SK-N-SH treated with all-trans-retinoic acid at 6 μM for 48 hours (cell line): ENCODE results near the gene ACOT7.

Source experiments
- ATAC-seq: fragments of 200-7000 bp; cut with Tn5 transposase; 3 replicates; pipeline ENCODE4 v1.9.1; 2020; ENCODE audit warnings: mild to moderate bottlenecking, moderate library complexity
- ARNTL ChIP-seq: fragments of 450-650 bp; formaldehyde crosslinking; IDR thresholded peaks from 2 replicates; pipeline ENCODE4 v1.5.0; 2020; ENCODE audit warnings: low read depth, mild to moderate bottlenecking, moderate library complexity, borderline replicate concordance
- BACH2 ChIP-seq: fragments of 250-450 bp; sonication (Bioruptor Pico); IDR thresholded peaks from 2 replicates; pipeline ENCODE4 v1.9.0; 2021; ENCODE audit warnings: mild to moderate bottlenecking, borderline replicate concordance
- CSDC2 ChIP-seq: fragments of 250-450 bp; sonication (Bioruptor Pico); IDR thresholded peaks from 2 replicates; pipeline ENCODE4 v1.5.0; 2020; ENCODE audit warnings: mild to moderate bottlenecking, moderate library complexity
- CSRNP3 ChIP-seq: fragments of 250-450 bp; sonication (Bioruptor Pico); IDR thresholded peaks from 2 replicates; pipeline ENCODE4 v1.5.1; 2021; ENCODE audit warnings: mild to moderate bottlenecking, moderate library complexity
- ISL1 ChIP-seq: fragments of 250-450 bp; sonication (Bioruptor Pico); IDR thresholded peaks from 2 replicates; pipeline ENCODE4 v2.1.2; 2022; ENCODE audit warnings: mild to moderate bottlenecking, moderate library complexity
- PATZ1 ChIP-seq: fragments of 250-450 bp; sonication (Bioruptor Pico); IDR thresholded peaks from 2 replicates; pipeline ENCODE4 v1.8.0; 2020; ENCODE audit warnings: mild to moderate bottlenecking, moderate library complexity, borderline replicate concordance
- POU6F1 ChIP-seq: fragments of 250-450 bp; sonication (Bioruptor Pico); IDR thresholded peaks from 2 replicates; pipeline ENCODE4 v1.8.0; 2021; ENCODE audit warnings: low read depth, mild to moderate bottlenecking, moderate library complexity, borderline replicate concordance
- PPARA ChIP-seq: fragments of 250-450 bp; sonication (Bioruptor Pico); IDR thresholded peaks from 2 replicates; pipeline ENCODE4 v1.5.0; 2020; ENCODE audit warnings: mild to moderate bottlenecking, borderline replicate concordance
- RARB ChIP-seq: fragments of 250-450 bp; sonication (Bioruptor Pico); IDR thresholded peaks from 2 replicates; pipeline ENCODE4 v1.8.0; 2021; ENCODE audit warnings: mild to moderate bottlenecking, moderate library complexity
- SNAI2 ChIP-seq: fragments of 250-450 bp; sonication (Bioruptor Pico); IDR thresholded peaks from 2 replicates; pipeline ENCODE4 v1.5.0; 2020; ENCODE audit warnings: mild to moderate bottlenecking, moderate library complexity
- TCF4 ChIP-seq: fragments of 250-450 bp; sonication (Bioruptor Pico); IDR thresholded peaks from 2 replicates; pipeline ENCODE4 v1.8.0; 2021; ENCODE audit warnings: mild to moderate bottlenecking, moderate library complexity, borderline replicate concordance
- TSHZ2 ChIP-seq: fragments of 250-450 bp; sonication (Bioruptor Pico); IDR thresholded peaks from 2 replicates; pipeline ENCODE4 v1.5.0; 2020; ENCODE audit warnings: mild to moderate bottlenecking, moderate library complexity
- ZC3H10 ChIP-seq: fragments of 250-450 bp; sonication (Bioruptor Pico); IDR thresholded peaks from 2 replicates; pipeline ENCODE4 v1.5.1; 2021; ENCODE audit warnings: mild to moderate bottlenecking, moderate library complexity
- ZFP3 ChIP-seq: fragments of 250-450 bp; sonication (Bioruptor Pico); IDR thresholded peaks from 2 replicates; pipeline ENCODE4 v1.5.0; 2020; ENCODE audit warnings: mild to moderate bottlenecking, moderate library complexity
- ZNF565 ChIP-seq: fragments of 450-650 bp; formaldehyde crosslinking; conservative IDR thresholded peaks from 2 replicates; pipeline ENCODE4 v1.5.0; 2020; ENCODE audit warnings: low read depth, mild to moderate bottlenecking, moderate library complexity
- ZNF70 ChIP-seq: fragments of 450-650 bp; formaldehyde crosslinking; IDR thresholded peaks from 2 replicates; pipeline ENCODE4 v1.5.0; 2020; ENCODE audit warnings: mild to moderate bottlenecking, moderate library complexity
- ZNF8 ChIP-seq: fragments of 450-650 bp; formaldehyde crosslinking; IDR thresholded peaks from 2 replicates; pipeline ENCODE4 v1.5.0; 2020; ENCODE audit warnings: mild to moderate bottlenecking, moderate library complexity

The ACOT7 gene

GRCh38 chr1:6241887-6242740 is 151.5 kb downstream of the ACOT7 start:
- ATAC-seq = no peak
- TF ChIP-seq CSRNP3 (CRISPR knock-in tag) (no peak), ZNF8 (CRISPR knock-in tag) (no peak), CSDC2 (no peak), TSHZ2 (CRISPR knock-in tag) (no peak), ZNF70 (CRISPR knock-in tag) (no peak), BACH2 (CRISPR knock-in tag) (no peak), RARB (CRISPR knock-in tag) (no peak), POU6F1 (CRISPR knock-in tag) (no peak), ZNF565 (CRISPR knock-in tag) (no peak), PPARA (CRISPR knock-in tag) (no peak), PATZ1 (CRISPR knock-in tag) (no peak), TCF4 (no peak)

GRCh38 chr1:6241107-6241886 is 152.3 kb downstream of the ACOT7 start:
- ATAC-seq = no peak
- TF ChIP-seq ZC3H10 (CRISPR knock-in tag) (no peak), TCF4 (no peak), ARNTL (no peak), ZFP3 (CRISPR knock-in tag) (no peak), ISL1 (CRISPR knock-in tag) (no peak), SNAI2 (no peak), CSRNP3 (CRISPR knock-in tag) (no peak)

GRCh38 chr1:6239950-6240768 is 153.4 kb downstream of the ACOT7 start:
- no peak for TF ChIP-seq CSDC2
- no peak for TF ChIP-seq CSRNP3 (CRISPR knock-in tag)
- no peak for TF ChIP-seq PPARA (CRISPR knock-in tag)
- TF ChIP-seq TCF4 = no peak
- TF ChIP-seq BACH2 (CRISPR knock-in tag) = no peak
- TF ChIP-seq RARB (CRISPR knock-in tag) = no peak
- no peak for TF ChIP-seq ZNF565 (CRISPR knock-in tag)
- ATAC-seq = no peak
